ENCODE results near the gene AFF3. TPM values are rescaled to one million over a fixed set of nuclear protein-coding genes. Genes with fewer than 3 reads are reported as not detected.
A peak's percentile ranks its signal among the peaks of the same experiment; 100 is the strongest.

Gene AFF3
- total RNA-seq, 1 experiment from 2014 or later = 0.22 TPM

DNA sequence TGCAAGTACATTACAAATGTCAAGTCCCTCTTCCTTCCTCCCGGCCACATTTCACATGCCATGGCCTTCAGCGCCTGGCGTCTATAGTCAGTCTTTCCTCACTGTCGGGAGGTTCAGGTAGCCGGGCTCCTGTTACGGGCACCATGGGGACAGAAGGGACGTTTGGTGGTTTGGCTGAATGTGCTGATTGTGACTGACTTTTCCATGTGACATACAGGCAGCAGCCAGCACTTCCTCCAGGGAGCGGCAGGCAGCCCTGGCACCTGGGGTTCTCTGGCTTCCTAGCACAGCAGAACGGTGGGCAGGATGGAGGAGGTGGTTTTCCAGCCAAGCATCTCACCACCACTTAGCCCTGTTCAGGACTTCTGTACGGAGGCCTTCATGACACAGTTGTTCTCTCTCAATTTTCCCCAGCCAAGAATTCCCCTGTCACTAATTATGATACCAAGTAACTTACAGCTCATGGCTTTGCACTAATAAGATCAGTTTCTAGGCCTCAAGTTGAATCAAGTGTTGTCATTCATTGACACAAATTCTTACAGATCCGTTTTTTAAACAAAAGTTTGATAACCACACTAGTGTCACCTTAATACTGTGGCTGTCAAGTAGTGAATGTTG is 568.6 kb downstream of the AFF3 start:
- Histone ChIP-seq H3K23me2 (ENCODE audit: insufficient read length, low read depth, low read length, poor library complexity, severe bottlenecking) (no peaks in the 10 kb centered on the region), H2BK120ac (ENCODE audit: low read depth, low read length, poor library complexity, severe bottlenecking) (no peak overlapping the region), H3K79me1 (ENCODE audit: insufficient read depth, low read depth, low read length, poor library complexity, severe bottlenecking) (no peaks in the 10 kb centered on the region), H3K4me1 (ENCODE audit: insufficient read depth, low read length) (no peaks in the 10 kb centered on the region; the same call in 1 of the 2 replicates), H2BK12ac (ENCODE audit: insufficient read length, low read depth, low read length) (no peak overlapping the region), H3K23ac (ENCODE audit: insufficient read length, low read depth, low read length) (no peak overlapping the region), H4K8ac (replicated peaks; ENCODE audit: insufficient read length, low read depth, low read length) (no peak overlapping the region), H4K20me1 (ENCODE audit: control insufficient read depth, insufficient read depth, insufficient read length) (no peaks in the 10 kb centered on the region), H2BK5ac (ENCODE audit: insufficient read length, low read length) (no peak overlapping the region), H3K18ac (ENCODE audit: insufficient read length, low read depth, low read length) (no peak overlapping the region), H3T11ph (ENCODE audit: low read length) (no peak overlapping the region), H2AFZ (ENCODE audit: low read length) (no peak overlapping the region), H3K79me2 (ENCODE audit: insufficient read depth, low read length) (no peaks in the 10 kb centered on the region), H2BK20ac (ENCODE audit: low read depth, low read length, poor library complexity, severe bottlenecking) (no peak overlapping the region), H3K56ac (ENCODE audit: insufficient read length, low read depth, low read length) (no peak overlapping the region), H2AK5ac (ENCODE audit: insufficient read length, low read length) (no peak overlapping the region), H3K27ac (ENCODE audit: insufficient read length, low read depth, low read length) (no peak overlapping the region), H3K14ac (ENCODE audit: insufficient read depth, low read length) (peak overlapping the region; percentile 23; the same call in 1 of the 2 replicates), H3K27me3 (ENCODE audit: insufficient read depth, low read length) (no peaks in the 10 kb centered on the region), H3K9ac (ENCODE audit: extremely low read depth, insufficient read length, low read length) (no peak overlapping the region), H2BK15ac (ENCODE audit: low read depth, low read length) (no peak overlapping the region), H3K4me2 (ENCODE audit: insufficient read depth, insufficient read length, low read length) (no peak overlapping the region), H3K9me3 (ENCODE audit: control insufficient read depth, low read depth, low read length) (no peaks in the 10 kb centered on the region), H4K5ac (ENCODE audit: insufficient read length, low read depth, low read length) (no peak overlapping the region), H3K4ac (ENCODE audit: low read depth, low read length) (no peak overlapping the region), H4K91ac (ENCODE audit: insufficient read length, low read depth, low read length) (no peak overlapping the region)
- WGBS (ENCODE audit: extremely low coverage, insufficient read length, low lambda C conversion rate) = no CpG with 5 or more reads among the region's 11 CpGs
- Mint-ChIP-seq H3K27me3 (ENCODE audit: low read depth) (no peaks in the 10 kb centered on the region), H3K27ac (no peak overlapping the region), H3K4me1 (peaks cover 23 to 26% of the 10 kb centered on the region in 2 experiments), H3K36me3 (ENCODE audit: insufficient read depth in 1 of 3, low read depth in 3 of 3) (no peaks in the 10 kb centered on the region), H3K9me3 (no peaks in the 10 kb centered on the region), H3K4me3 (no peak overlapping the region)
- no peak for DNase-seq
- TF ChIP-seq, protein P1, sequence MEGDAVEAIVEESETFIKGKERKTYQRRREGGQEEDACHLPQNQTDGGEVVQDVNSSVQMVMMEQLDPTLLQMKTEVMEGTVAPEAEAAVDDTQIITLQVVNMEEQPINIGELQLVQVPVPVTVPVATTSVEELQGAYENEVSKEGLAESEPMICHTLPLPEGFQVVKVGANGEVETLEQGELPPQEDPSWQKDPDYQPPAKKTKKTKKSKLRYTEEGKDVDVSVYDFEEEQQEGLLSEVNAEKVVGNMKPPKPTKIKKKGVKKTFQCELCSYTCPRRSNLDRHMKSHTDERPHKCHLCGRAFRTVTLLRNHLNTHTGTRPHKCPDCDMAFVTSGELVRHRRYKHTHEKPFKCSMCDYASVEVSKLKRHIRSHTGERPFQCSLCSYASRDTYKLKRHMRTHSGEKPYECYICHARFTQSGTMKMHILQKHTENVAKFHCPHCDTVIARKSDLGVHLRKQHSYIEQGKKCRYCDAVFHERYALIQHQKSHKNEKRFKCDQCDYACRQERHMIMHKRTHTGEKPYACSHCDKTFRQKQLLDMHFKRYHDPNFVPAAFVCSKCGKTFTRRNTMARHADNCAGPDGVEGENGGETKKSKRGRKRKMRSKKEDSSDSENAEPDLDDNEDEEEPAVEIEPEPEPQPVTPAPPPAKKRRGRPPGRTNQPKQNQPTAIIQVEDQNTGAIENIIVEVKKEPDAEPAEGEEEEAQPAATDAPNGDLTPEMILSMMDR (conservative IDR thresholded peaks at IDR 0.05) = no peak
